Ramos (cell line): ENCODE results near the gene UPK1B.

Source experiments
- in situ Hi-C: fragments of 300-500 bp; cut with MboI; formaldehyde crosslinking; loops from one replicate; pipeline ENCODE4 v1.14.3; 2022; ENCODE audit warnings: low sequenced_read_pairs; ENCODE audit not compliant: unreplicated experiment

The UPK1B gene

GRCh38 chr3:119242387-119243057 is 69.1 kb downstream of the UPK1B start:
- in situ Hi-C loops: loop anchor here (25.0 kb wide), 1 partner anchor 355 kb away; no protein-coding TSS in a partner anchor

DNA sequence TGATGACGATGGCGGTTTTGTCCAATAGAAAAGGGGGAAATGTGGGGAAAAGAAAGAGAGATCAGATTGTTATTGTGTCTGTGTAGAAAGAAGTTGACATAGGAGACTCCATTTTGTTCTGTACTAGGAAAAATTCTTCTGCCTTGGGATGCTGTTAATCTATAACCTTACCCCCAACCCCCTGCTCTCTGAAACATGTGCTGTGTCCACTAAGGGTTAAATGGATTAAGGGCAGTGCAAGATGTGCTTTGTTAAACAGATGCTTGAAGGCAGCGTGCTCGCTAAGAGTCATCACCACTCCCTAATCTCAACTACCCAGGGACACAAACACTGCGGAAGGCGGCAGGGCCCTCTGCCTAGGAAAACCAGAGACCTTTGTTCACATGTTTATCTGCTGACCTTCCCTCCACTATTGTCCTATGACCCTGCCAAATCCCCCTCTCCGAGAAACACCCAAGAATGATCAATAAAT is 69.7 kb downstream of the UPK1B start:
- in situ Hi-C loops: loop anchor here (25.0 kb wide), 1 partner anchor 356 kb away; no protein-coding TSS in a partner anchor

GRCh38 chr3:119243712-119244111 is 70.3 kb downstream of the UPK1B start:
- in situ Hi-C loops: loop anchor here (25.0 kb wide), 1 partner anchor 356 kb away; no protein-coding TSS in a partner anchor

DNA sequence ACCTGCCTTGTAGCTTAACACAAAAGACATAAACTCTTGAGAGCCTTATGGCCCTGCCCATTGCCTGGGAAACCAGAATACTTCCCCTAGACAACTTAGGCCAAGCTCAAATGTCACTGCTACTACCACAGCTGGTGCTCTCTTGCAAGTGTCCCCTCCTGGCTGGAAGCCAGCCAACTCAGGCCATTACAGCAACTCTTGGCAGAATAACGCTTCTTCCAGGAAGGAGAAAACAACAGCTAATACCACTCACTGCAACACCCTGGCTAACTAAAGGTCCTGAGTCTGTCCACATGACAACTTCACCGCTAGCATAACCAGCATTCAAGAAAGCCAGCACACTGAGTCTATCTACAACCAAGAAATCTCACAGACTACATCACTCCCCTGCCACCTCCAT is 72.4 kb downstream of the UPK1B start:
- in situ Hi-C loops: loop anchor here (25.0 kb wide), 1 partner anchor 358 kb away; no protein-coding TSS in a partner anchor
